HUES64 (cell line): ENCODE results near the gene RALGAPB.

Source experiments
- H3K27ac ChIP-seq: 2 replicates; pipeline ENCODE4 v1.7.0; 2013; ENCODE audit warnings: low read depth, low read length, inconsistent platforms
- H3K27me3 ChIP-seq: 2 replicates; pipeline ENCODE4 v1.6.1; 2013; ENCODE audit warnings: mild to moderate bottlenecking, low read length; ENCODE audit not compliant: insufficient read depth
- H3K36me3 ChIP-seq: 2 replicates; pipeline ENCODE4 v1.6.1; 2013; ENCODE audit warnings: mild to moderate bottlenecking, low read length; ENCODE audit not compliant: insufficient read depth
- H3K4me1 ChIP-seq: 2 replicates; pipeline ENCODE4 v1.6.1; 2013; ENCODE audit warnings: mild to moderate bottlenecking, low read length, moderate library complexity; ENCODE audit not compliant: insufficient read depth
- H3K4me3 ChIP-seq: 2 replicates; pipeline ENCODE4 v1.5.1; 2013; ENCODE audit warnings: mild to moderate bottlenecking, low read length, moderate library complexity
- H3K9ac ChIP-seq: 2 replicates; pipeline ENCODE4 v1.6.1; 2013; ENCODE audit warnings: mild to moderate bottlenecking, low read depth, low read length
- H3K9me3 ChIP-seq: 2 replicates; pipeline ENCODE4 v1.6.1; 2013; ENCODE audit warnings: low read depth, low read length; ENCODE audit not compliant: insufficient read depth
- WGBS: fragments of 150-250, 120-280 bp; methylation state at CpG from one replicate; pipeline ENCODE4 v1.1.7; 2013; ENCODE audit warnings: missing lambda C conversion rate; 5-methylcytosine and 5-hydroxymethylcytosine counted together

RALGAPB gene

GRCh38 chr20:38523697-38524096 lies 51.1 kb downstream of the RALGAPB start:
- H3K27ac ChIP-seq: no peak overlapping the region
- H3K9me3 ChIP-seq: no peaks in the 10 kb centered on the region
- H3K9ac ChIP-seq: no peak overlapping the region
- no peaks in the 10 kb centered on the region for H3K4me1 ChIP-seq
- no peaks in the 10 kb centered on the region for H3K27me3 ChIP-seq
- H3K36me3 ChIP-seq: peaks cover 77% of the 10 kb centered on the region
- H3K4me3 ChIP-seq: no peak overlapping the region
- 93% methylated on average over 1 of the region's 1 CpG for WGBS

- H3K9ac ChIP-seq: no peak overlapping the region
- peaks cover 77% of the 10 kb centered on the region for H3K36me3 ChIP-seq
- WGBS: 99% methylated on average over 3 of the region's 3 CpGs
These were observed 55.5 kb downstream of the RALGAPB start for GRCh38 chr20:38528167-38528566.

GRCh38 chr20:38531021-38531420 lies 58.4 kb downstream of the RALGAPB start:
- WGBS: no CpG with 5 or more reads among the region's 1 CpG
- Histone ChIP-seq H3K9ac (no peak overlapping the region), H3K9me3 (no peaks in the 10 kb centered on the region), H3K27me3 (no peaks in the 10 kb centered on the region), H3K4me1 (no peaks in the 10 kb centered on the region), H3K36me3 (peaks cover 83% of the 10 kb centered on the region), H3K27ac (no peak overlapping the region), H3K4me3 (no peak overlapping the region)

More at GRCh38 chr20:38528167-38528566, 55.5 kb downstream of the RALGAPB start:
- no peaks in the 10 kb centered on the region for H3K27me3 ChIP-seq
- H3K27ac ChIP-seq: no peak overlapping the region
- H3K4me3 ChIP-seq: no peak overlapping the region
- H3K9me3 ChIP-seq: no peaks in the 10 kb centered on the region
- H3K4me1 ChIP-seq: no peaks in the 10 kb centered on the region

GRCh38 chr20:38534756-38535155 lies 62.1 kb downstream of the RALGAPB start:
- WGBS: 97% methylated on average over 11 of the region's 11 CpGs
- Histone ChIP-seq H3K4me3 (no peak overlapping the region), H3K36me3 (peaks cover 89% of the 10 kb centered on the region), H3K9ac (no peak overlapping the region), H3K9me3 (no peaks in the 10 kb centered on the region), H3K4me1 (no peaks in the 10 kb centered on the region), H3K27me3 (no peaks in the 10 kb centered on the region), H3K27ac (no peak overlapping the region)

- Histone ChIP-seq H3K9ac (no peak overlapping the region), H3K9me3 (no peaks in the 10 kb centered on the region), H3K36me3 (peaks cover 96% of the 10 kb centered on the region), H3K27ac (no peak overlapping the region), H3K27me3 (no peaks in the 10 kb centered on the region), H3K4me3 (no peak overlapping the region), H3K4me1 (no peaks in the 10 kb centered on the region)
- WGBS: 94% methylated on average over 2 of the region's 2 CpGs
These were observed 63.7 kb downstream of the RALGAPB start for GRCh38 chr20:38536310-38536709.

GRCh38 chr20:38537176-38537575 lies 64.5 kb downstream of the RALGAPB start:
- H3K27ac ChIP-seq: no peak overlapping the region
- no peak overlapping the region for H3K4me3 ChIP-seq
- H3K36me3 ChIP-seq: peaks cover 98% of the 10 kb centered on the region
- no peaks in the 10 kb centered on the region for H3K9me3 ChIP-seq
- no peaks in the 10 kb centered on the region for H3K27me3 ChIP-seq
- no peaks in the 10 kb centered on the region for H3K4me1 ChIP-seq
- no peak overlapping the region for H3K9ac ChIP-seq
- 100% methylated on average over 1 of the region's 1 CpG for WGBS

GRCh38 chr20:38538789-38539188 lies 66.1 kb downstream of the RALGAPB start:
- H3K9ac ChIP-seq: no peak overlapping the region
- no peaks in the 10 kb centered on the region for H3K27me3 ChIP-seq
- no peak overlapping the region for H3K27ac ChIP-seq
- 100% methylated on average over 1 of the region's 2 CpGs for WGBS
- H3K4me3 ChIP-seq: no peak overlapping the region
- H3K9me3 ChIP-seq: no peaks in the 10 kb centered on the region
- no peaks in the 10 kb centered on the region for H3K4me1 ChIP-seq
- peaks cover 97% of the 10 kb centered on the region for H3K36me3 ChIP-seq

- H3K36me3 ChIP-seq: peaks cover 99% of the 10 kb centered on the region
These were observed 70.6 kb downstream of the RALGAPB start for GRCh38 chr20:38543014-38543906.

GRCh38 chr20:38545771-38546170 lies 73.1 kb downstream of the RALGAPB start:
- Histone ChIP-seq H3K4me1 (no peaks in the 10 kb centered on the region), H3K9me3 (no peaks in the 10 kb centered on the region), H3K27ac (no peak overlapping the region), H3K36me3 (peaks cover 95% of the 10 kb centered on the region), H3K4me3 (no peak overlapping the region), H3K27me3 (no peaks in the 10 kb centered on the region), H3K9ac (no peak overlapping the region)
- WGBS: 98% methylated on average over 2 of the region's 2 CpGs

More at GRCh38 chr20:38543014-38543906, 70.6 kb downstream of the RALGAPB start:
- 95% methylated on average over 7 of the region's 7 CpGs for WGBS
- Histone ChIP-seq H3K4me1 (no peaks in the 10 kb centered on the region), H3K4me3 (no peak overlapping the region), H3K9me3 (no peaks in the 10 kb centered on the region), H3K27ac (no peak overlapping the region), H3K27me3 (no peaks in the 10 kb centered on the region), H3K9ac (no peak overlapping the region)

GRCh38 chr20:38547288-38548085 lies 74.8 kb downstream of the RALGAPB start:
- Histone ChIP-seq H3K9ac (no peak overlapping the region), H3K36me3 (peaks cover 95% of the 10 kb centered on the region), H3K9me3 (no peaks in the 10 kb centered on the region), H3K27me3 (no peaks in the 10 kb centered on the region), H3K4me1 (no peaks in the 10 kb centered on the region), H3K27ac (no peak overlapping the region), H3K4me3 (no peak overlapping the region)
- 95% methylated on average over 2 of the region's 3 CpGs for WGBS

- Histone ChIP-seq H3K4me3 (no peak overlapping the region), H3K36me3 (peaks cover 96% of the 10 kb centered on the region), H3K9ac (no peak overlapping the region), H3K27ac (no peak overlapping the region), H3K27me3 (no peaks in the 10 kb centered on the region), H3K4me1 (no peaks in the 10 kb centered on the region), H3K9me3 (no peaks in the 10 kb centered on the region)
- WGBS: 96% methylated on average over 3 of the region's 3 CpGs
These were observed 75.9 kb downstream of the RALGAPB start for GRCh38 chr20:38548356-38549083.
